ENCODE results near the gene ZFP64. TPM values are rescaled to one million over a fixed set of nuclear protein-coding genes. Genes with fewer than 3 reads are reported as not detected.
"Not testable (repeated sequence)": the region's sequence is repeated elsewhere in the genome, so short reads cannot be mapped to it uniquely, and the experiment has no call there.

The ZFP64 gene
- total and polyA plus RNA-seq, 2 donors (not counting 3 experiments of a cell fraction or from before 2014, with no cell fraction given): 31.7 to 35.4 TPM

GRCh38 chr20:52193133-52193532, 1.6 kb upstream of the ZFP64 start:
- Histone ChIP-seq H4K20me1 (replicated peaks; ENCODE audit: control insufficient read depth, extremely low read depth, insufficient read depth, low read length) (no peaks in the 10 kb centered on the region), H3K4me2 (ENCODE audit: insufficient read depth, low read length) (no peak overlapping the region), H3K9ac (replicated peaks; ENCODE audit: extremely low read depth, insufficient read depth, low read length) (no peak overlapping the region), H3K27me3 (ENCODE audit: control insufficient read depth in 2 of 2, insufficient read depth in 2 of 2, low read length in 2 of 2) (peaks cover 0 to 3% of the 10 kb centered on the region in 2 experiments), H3K36me3 (ENCODE audit: control insufficient read depth in 2 of 2, extremely low read depth in 1 of 2, insufficient read depth in 2 of 2, low read length in 2 of 2) (no peaks in the 10 kb centered on the region), H3K9me3 (replicated peaks; ENCODE audit: control insufficient read depth, insufficient read depth, low read length) (no peaks in the 10 kb centered on the region), H3K27ac (ENCODE audit: insufficient read depth, low read depth, low read length) (no peak overlapping the region), H3K4me3 (replicated peaks in 1 of 3; ENCODE audit: insufficient read depth in 1 of 3, low read depth in 1 of 3, low read length in 3 of 3) (no peak overlapping the region), H3K4me1 (ENCODE audit: control insufficient read depth, extremely low read depth, insufficient read depth, low read length) (peaks cover 12% of the 10 kb centered on the region), H3K79me2 (ENCODE audit: control insufficient read depth, insufficient read depth, low read length) (peaks cover 5% of the 10 kb centered on the region), H3K9me1 (replicated peaks; ENCODE audit: control insufficient read depth, extremely low read depth, insufficient read depth, low read length) (no peaks in the 10 kb centered on the region), H2AFZ (ENCODE audit: low read depth, low read length) (no peak overlapping the region)
- intact Hi-C loops (cut with micrococcal nuclease) (no loop called here), dilution Hi-C loops (cut with MboI; ENCODE audit: extremely low pct_ligation_motif_present, low sequenced_read_pairs) (no loop called here)
- CTCF ChIA-PET: no interaction called here
- FAIRE-seq (no peak), DNase-seq (ENCODE audit: low read depth, low spot score) (no peak)
- TF ChIP-seq EZH2 (IDR thresholded peaks at IDR 0.05; ENCODE audit: borderline replicate concordance, low read depth, low read length, severe bottlenecking): no peak
- no peak for TF ChIP-seq JUN (IDR thresholded peaks at IDR 0.05; ENCODE audit: borderline replicate concordance, insufficient read depth, insufficient read length, low read depth)
- TF ChIP-seq POLR2A (IDR thresholded peaks at IDR 0.05; ENCODE audit: low read depth, low read length): no peak
- TF ChIP-seq, protein P1, sequence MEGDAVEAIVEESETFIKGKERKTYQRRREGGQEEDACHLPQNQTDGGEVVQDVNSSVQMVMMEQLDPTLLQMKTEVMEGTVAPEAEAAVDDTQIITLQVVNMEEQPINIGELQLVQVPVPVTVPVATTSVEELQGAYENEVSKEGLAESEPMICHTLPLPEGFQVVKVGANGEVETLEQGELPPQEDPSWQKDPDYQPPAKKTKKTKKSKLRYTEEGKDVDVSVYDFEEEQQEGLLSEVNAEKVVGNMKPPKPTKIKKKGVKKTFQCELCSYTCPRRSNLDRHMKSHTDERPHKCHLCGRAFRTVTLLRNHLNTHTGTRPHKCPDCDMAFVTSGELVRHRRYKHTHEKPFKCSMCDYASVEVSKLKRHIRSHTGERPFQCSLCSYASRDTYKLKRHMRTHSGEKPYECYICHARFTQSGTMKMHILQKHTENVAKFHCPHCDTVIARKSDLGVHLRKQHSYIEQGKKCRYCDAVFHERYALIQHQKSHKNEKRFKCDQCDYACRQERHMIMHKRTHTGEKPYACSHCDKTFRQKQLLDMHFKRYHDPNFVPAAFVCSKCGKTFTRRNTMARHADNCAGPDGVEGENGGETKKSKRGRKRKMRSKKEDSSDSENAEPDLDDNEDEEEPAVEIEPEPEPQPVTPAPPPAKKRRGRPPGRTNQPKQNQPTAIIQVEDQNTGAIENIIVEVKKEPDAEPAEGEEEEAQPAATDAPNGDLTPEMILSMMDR (IDR thresholded peaks at IDR 0.05; ENCODE audit: extremely low read depth in 1 of 2, insufficient read depth in 1 of 2, low read depth in 1 of 2, low read length in 2 of 2): no peak
- TF ChIP-seq POLR2AphosphoS5 (IDR thresholded peaks at IDR 0.05; ENCODE audit: insufficient read depth, low read depth, low read length): no peak
- no peak for TF ChIP-seq FOS (IDR thresholded peaks at IDR 0.05; ENCODE audit: borderline replicate concordance, insufficient read depth, low read length)
- TF ChIP-seq GATA2 (IDR thresholded peaks at IDR 0.05; ENCODE audit: insufficient read depth, insufficient read length, low read depth, low read length): no peak
- no TSS peak for BruUV-seq (replicated peaks)
- POLR2A ChIA-PET: no interaction called here

GRCh38 chr20:52192719-52193007, 1.1 kb upstream of the ZFP64 start:
- CTCF ChIA-PET: interaction anchor here (1.7 kb wide), 1 partner anchor 9 kb away, joined by 3 read pairs; no protein-coding TSS in a partner anchor
- intact Hi-C loops (cut with micrococcal nuclease); BruUV-seq (replicated peaks); H3K4me3 ChIP-seq (replicated peaks in 1 of 3; ENCODE audit: insufficient read depth in 1 of 3, low read depth in 1 of 3, low read length in 3 of 3); DNase-seq (ENCODE audit: low read depth, low spot score); H3K27ac ChIP-seq (ENCODE audit: insufficient read depth, low read depth, low read length); POLR2A ChIA-PET; H3K4me2 ChIP-seq (ENCODE audit: insufficient read depth, low read length); H3K36me3 ChIP-seq (ENCODE audit: control insufficient read depth in 2 of 2, extremely low read depth in 1 of 2, insufficient read depth in 2 of 2, low read length in 2 of 2); H3K9ac ChIP-seq (replicated peaks; ENCODE audit: extremely low read depth, insufficient read depth, low read length); H3K9me1 ChIP-seq (replicated peaks; ENCODE audit: control insufficient read depth, extremely low read depth, insufficient read depth, low read length); H3K9me3 ChIP-seq (replicated peaks; ENCODE audit: control insufficient read depth, insufficient read depth, low read length); H2AFZ ChIP-seq (ENCODE audit: low read depth, low read length); H3K79me2 ChIP-seq (ENCODE audit: control insufficient read depth, insufficient read depth, low read length); H4K20me1 ChIP-seq (replicated peaks; ENCODE audit: control insufficient read depth, extremely low read depth, insufficient read depth, low read length); H3K27me3 ChIP-seq (ENCODE audit: control insufficient read depth in 2 of 2, insufficient read depth in 2 of 2, low read length in 2 of 2); dilution Hi-C loops (cut with MboI; ENCODE audit: extremely low pct_ligation_motif_present, low sequenced_read_pairs); FAIRE-seq: not testable (repeated sequence)
- H3K4me1 ChIP-seq (ENCODE audit: control insufficient read depth, extremely low read depth, insufficient read depth, low read length): peaks cover 12% of the 10 kb centered on the region
